ENCODE measurements around the gene RASEF. TPM values are rescaled to one million over a fixed set of nuclear protein-coding genes. Genes with fewer than 3 reads are reported as not detected.
"Not testable (repeated sequence)": the region's sequence is repeated elsewhere in the genome, so short reads cannot be mapped to it uniquely, and the experiment has no call there.

The RASEF gene
- total and polyA plus RNA-seq, 3 donors from 2014 or later: 2.7 to 10.8 (median 9.1) TPM

- intact Hi-C loops (cut with DNase I; ENCODE audit: low total_unique reads): no loop called here
- no peaks in the 10 kb centered on the region for H3K9me3 ChIP-seq
- H3K4me3 ChIP-seq: no peak overlapping the region
- no peaks in the 10 kb centered on the region for H3K27me3 ChIP-seq
- WGBS, 2 donors: 47 to 65% methylated on average over 2 of the region's 2 CpGs
- no peak for TF ChIP-seq POLR2A (IDR thresholded peaks at IDR 0.05)
- no peak for TF ChIP-seq CTCF (IDR thresholded peaks at IDR 0.05)
- H3K27ac ChIP-seq: no peak overlapping the region
- H3K4me1 ChIP-seq: no peaks in the 10 kb centered on the region
- no peak for DNase-seq
- no peaks in the 10 kb centered on the region for H3K36me3 ChIP-seq (ENCODE audit: low read depth, missing control alignments)
Observed at GRCh38 chr9:83106772-83107171, 43.8 kb upstream of the RASEF start.

GRCh38 chr9:83106263-83106662, 43.3 kb upstream of the RASEF start:
- no peaks in the 10 kb centered on the region for H3K27me3 ChIP-seq
- no peaks in the 10 kb centered on the region for H3K9me3 ChIP-seq
- no peak overlapping the region for H3K27ac ChIP-seq
- no peaks in the 10 kb centered on the region for H3K4me1 ChIP-seq
- intact Hi-C loops (cut with DNase I; ENCODE audit: low total_unique reads): no loop called here
- TF ChIP-seq CTCF (IDR thresholded peaks at IDR 0.05) (no peak), POLR2A (IDR thresholded peaks at IDR 0.05) (no peak)
- H3K4me3 ChIP-seq: no peak overlapping the region
- no peak for DNase-seq
- H3K36me3 ChIP-seq (ENCODE audit: low read depth, missing control alignments): no peaks in the 10 kb centered on the region
- 72 to 73% methylated on average over 1 of the region's 1 CpG for WGBS, 2 donors

DNA sequence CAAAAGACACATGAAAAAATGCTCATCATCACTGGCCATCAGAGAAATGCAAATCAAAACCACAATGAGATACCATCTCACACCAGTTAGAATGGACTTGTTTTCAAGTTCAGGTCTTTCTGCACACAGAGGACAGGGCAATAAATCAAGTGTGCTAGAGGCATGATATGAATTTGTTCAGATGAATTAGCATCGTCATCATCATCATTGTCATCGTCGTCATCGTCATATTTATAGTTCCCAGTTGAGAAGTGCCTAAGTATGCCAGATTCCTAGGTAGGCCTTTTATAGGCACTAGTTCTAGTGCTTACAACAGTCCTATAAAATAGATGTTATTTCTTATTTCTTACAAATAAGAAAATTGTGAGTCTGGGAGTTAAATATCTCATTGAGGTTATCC, 34.7 kb upstream of the RASEF start:
- 97 to 99% methylated on average over 4 of the region's 4 CpGs for WGBS, 2 donors
- no peaks in the 10 kb centered on the region for H3K27me3 ChIP-seq
- DNase-seq: no peak
- H3K4me3 ChIP-seq: no peak overlapping the region
- H3K4me1 ChIP-seq: no peaks in the 10 kb centered on the region
- intact Hi-C loops (cut with DNase I; ENCODE audit: low total_unique reads): no loop called here
- H3K36me3 ChIP-seq (ENCODE audit: low read depth, missing control alignments): no peaks in the 10 kb centered on the region
- TF ChIP-seq CTCF (IDR thresholded peaks at IDR 0.05) (no peak), POLR2A (IDR thresholded peaks at IDR 0.05) (no peak)
- H3K9me3 ChIP-seq: no peaks in the 10 kb centered on the region
- no peak overlapping the region for H3K27ac ChIP-seq

GRCh38 chr9:83093311-83093710, 30.4 kb upstream of the RASEF start:
- DNase-seq; intact Hi-C loops (cut with DNase I; ENCODE audit: low total_unique reads); H3K27ac ChIP-seq; H3K4me1 ChIP-seq; H3K9me3 ChIP-seq; H3K36me3 ChIP-seq (ENCODE audit: low read depth, missing control alignments); H3K27me3 ChIP-seq: not testable (repeated sequence)
- peak overlapping the region in 1 of 2 donors; percentile 15 for H3K4me3 ChIP-seq
- WGBS, 2 donors: 73 to 75% methylated on average over 4 to 14 of the region's 24 CpGs

DNA sequence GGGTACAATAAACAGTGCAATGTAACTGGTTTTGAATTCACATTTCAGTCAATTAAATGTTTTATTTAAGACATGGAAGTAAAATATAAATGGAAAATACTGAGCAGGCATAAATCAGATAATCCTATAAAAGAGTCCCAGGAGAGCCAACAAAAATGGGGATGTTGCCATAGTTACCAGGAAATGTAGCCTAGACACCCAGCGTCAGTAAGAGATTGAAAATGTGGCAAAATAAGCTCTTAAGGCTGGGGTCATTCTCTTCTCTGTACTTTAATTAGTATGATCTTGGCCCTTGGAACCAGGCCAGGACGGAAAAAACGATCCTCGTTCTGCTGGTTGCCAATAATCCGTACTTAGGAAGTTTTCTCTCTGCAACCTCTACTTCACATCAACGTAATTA, 18.9 kb upstream of the RASEF start:
- H3K9me3 ChIP-seq: no peaks in the 10 kb centered on the region
- no peak overlapping the region for H3K27ac ChIP-seq
- H3K27me3 ChIP-seq: no peaks in the 10 kb centered on the region
- H3K4me1 ChIP-seq: no peaks in the 10 kb centered on the region
- no peak for DNase-seq
- WGBS, 2 donors: 41 to 53% methylated on average over 6 of the region's 6 CpGs
- no peaks in the 10 kb centered on the region for H3K36me3 ChIP-seq (ENCODE audit: low read depth, missing control alignments)
- TF ChIP-seq CTCF (IDR thresholded peaks at IDR 0.05) (no peak), POLR2A (IDR thresholded peaks at IDR 0.05) (no peak)
- H3K4me3 ChIP-seq: no peak overlapping the region
- intact Hi-C loops (cut with DNase I; ENCODE audit: low total_unique reads): no loop called here

Data from testis (tissue), 3 donors.